Mesothelial cell of epicardium (in vitro differentiated cells): ENCODE results near the gene TANGO6. TPM values are rescaled to one million over a fixed set of nuclear protein-coding genes. Genes with fewer than 3 reads are reported as not detected.
"Not testable (repeated sequence)": the region's sequence is repeated elsewhere in the genome, so short reads cannot be mapped to it uniquely, and the experiment has no call there.

Source experiments
- DNase-seq, 2 experiments: peaks; one replicate each; pipeline ENCODE4 v3.0.0; 2021; ENCODE audit warnings: low spot score in 2 of 2; ENCODE audit not compliant: unreplicated experiment in 2 of 2
- H3K27ac Mint-ChIP-seq: 2 replicates; pipeline ENCODE4 v1.8.0; 2021; ENCODE audit warnings: mixed read lengths
- H3K27me3 Mint-ChIP-seq: 2 replicates; pipeline ENCODE4 v1.8.0; 2021; ENCODE audit warnings: low read depth, mixed read lengths
- H3K36me3 Mint-ChIP-seq: 2 replicates; pipeline ENCODE4 v1.8.0; 2021; ENCODE audit warnings: mixed read lengths
- H3K4me1 Mint-ChIP-seq: 2 replicates; pipeline ENCODE4 v1.8.0; 2021; ENCODE audit warnings: mixed read lengths
- H3K4me3 Mint-ChIP-seq: 2 replicates; pipeline ENCODE4 v1.8.0; 2021; ENCODE audit warnings: mild to moderate bottlenecking, moderate library complexity, mixed read lengths
- H3K9me3 Mint-ChIP-seq: 2 replicates; pipeline ENCODE4 v1.8.0; 2021; ENCODE audit warnings: mixed read lengths
- CTCF ChIP-seq: fragments of 200-600 bp; sonication (generic); IDR thresholded peaks from one replicate; pipeline ENCODE4 v1.5.0; 2021; ENCODE audit warnings: antibody characterized with exemption; ENCODE audit not compliant: unreplicated experiment
- total RNA-seq: library from RNA; stranded (reverse); gene quantifications from 3 replicates; pipeline ENCODE4 v1.2.1, GENCODE V29; 2021

The TANGO6 gene
- total RNA-seq, 1 donor from 2014 or later = 12.8 TPM

GRCh38 chr16:69051517-69051830 lies 208.1 kb downstream of the TANGO6 start:
- H3K36me3 Mint-ChIP-seq, DNase-seq, H3K27me3 Mint-ChIP-seq, H3K9me3 Mint-ChIP-seq, H3K4me3 Mint-ChIP-seq, H3K4me1 Mint-ChIP-seq, H3K27ac Mint-ChIP-seq: not testable (repeated sequence)
- peak; percentile 54 for TF ChIP-seq CTCF

GRCh38 chr16:69055008-69055407 lies 211.7 kb downstream of the TANGO6 start:
- Mint-ChIP-seq H3K27me3 (no peaks in the 10 kb centered on the region), H3K36me3 (peaks cover 2% of the 10 kb centered on the region), H3K4me1 (no peaks in the 10 kb centered on the region), H3K27ac (no peak overlapping the region), H3K4me3 (no peak overlapping the region), H3K9me3 (no peaks in the 10 kb centered on the region)
- no peak for DNase-seq
- no peak for TF ChIP-seq CTCF

- no peaks in the 10 kb centered on the region for H3K4me1 Mint-ChIP-seq
- no peak overlapping the region for H3K27ac Mint-ChIP-seq
- no peak for TF ChIP-seq CTCF
- DNase-seq = no peak
- no peaks in the 10 kb centered on the region for H3K9me3 Mint-ChIP-seq
- no peaks in the 10 kb centered on the region for H3K36me3 Mint-ChIP-seq
- no peak overlapping the region for H3K4me3 Mint-ChIP-seq
- H3K27me3 Mint-ChIP-seq = no peaks in the 10 kb centered on the region
Observed at GRCh38 chr16:69055980-69056379, 212.6 kb downstream of the TANGO6 start.

GRCh38 chr16:69056421-69056820 lies 213.1 kb downstream of the TANGO6 start:
- Mint-ChIP-seq H3K27me3 (no peaks in the 10 kb centered on the region), H3K9me3 (no peaks in the 10 kb centered on the region), H3K4me1 (no peaks in the 10 kb centered on the region), H3K27ac (no peak overlapping the region), H3K36me3 (no peaks in the 10 kb centered on the region), H3K4me3 (no peak overlapping the region)
- TF ChIP-seq CTCF = no peak
- no peak for DNase-seq

- DNase-seq = no peak
- no peaks in the 10 kb centered on the region for H3K36me3 Mint-ChIP-seq
- H3K4me1 Mint-ChIP-seq = no peaks in the 10 kb centered on the region
- no peaks in the 10 kb centered on the region for H3K9me3 Mint-ChIP-seq
- no peaks in the 10 kb centered on the region for H3K27me3 Mint-ChIP-seq
- no peak overlapping the region for H3K27ac Mint-ChIP-seq
- H3K4me3 Mint-ChIP-seq = no peak overlapping the region
- TF ChIP-seq CTCF = no peak
Observed at GRCh38 chr16:69057400-69058378, 214.4 kb downstream of the TANGO6 start.

GRCh38 chr16:69063491-69063890 lies 220.2 kb downstream of the TANGO6 start:
- H3K36me3 Mint-ChIP-seq, H3K9me3 Mint-ChIP-seq, H3K27ac Mint-ChIP-seq, H3K4me1 Mint-ChIP-seq, H3K27me3 Mint-ChIP-seq, H3K4me3 Mint-ChIP-seq, DNase-seq: not testable (repeated sequence)
